Tibial nerve (tissue), 4 donors: ENCODE results near the gene FANCC.

ENCODE experiments used
- EP300 ChIP-seq, 2 donors: sonication (generic); formaldehyde crosslinking; IDR thresholded peaks; one replicate each; pipeline ENCODE4 v1.6.1; 2017; ENCODE audit warnings: antibody characterized with exemption in 2 of 2, mild to moderate bottlenecking in 1 of 2
- TF ChIP-seq, protein P1 (sequence below), 5 experiments: fragments of 200-600 bp in 3 of 5; fragments of 450-650 bp in 2 of 5; sonication (generic) in 3 of 5; IDR thresholded peaks; one replicate each; pipeline ENCODE4 v1.5.1; 2016 to 2019; ENCODE audit warnings: antibody characterized with exemption in 5 of 5, mild to moderate bottlenecking in 3 of 5, moderate library complexity in 2 of 5

DNA sequence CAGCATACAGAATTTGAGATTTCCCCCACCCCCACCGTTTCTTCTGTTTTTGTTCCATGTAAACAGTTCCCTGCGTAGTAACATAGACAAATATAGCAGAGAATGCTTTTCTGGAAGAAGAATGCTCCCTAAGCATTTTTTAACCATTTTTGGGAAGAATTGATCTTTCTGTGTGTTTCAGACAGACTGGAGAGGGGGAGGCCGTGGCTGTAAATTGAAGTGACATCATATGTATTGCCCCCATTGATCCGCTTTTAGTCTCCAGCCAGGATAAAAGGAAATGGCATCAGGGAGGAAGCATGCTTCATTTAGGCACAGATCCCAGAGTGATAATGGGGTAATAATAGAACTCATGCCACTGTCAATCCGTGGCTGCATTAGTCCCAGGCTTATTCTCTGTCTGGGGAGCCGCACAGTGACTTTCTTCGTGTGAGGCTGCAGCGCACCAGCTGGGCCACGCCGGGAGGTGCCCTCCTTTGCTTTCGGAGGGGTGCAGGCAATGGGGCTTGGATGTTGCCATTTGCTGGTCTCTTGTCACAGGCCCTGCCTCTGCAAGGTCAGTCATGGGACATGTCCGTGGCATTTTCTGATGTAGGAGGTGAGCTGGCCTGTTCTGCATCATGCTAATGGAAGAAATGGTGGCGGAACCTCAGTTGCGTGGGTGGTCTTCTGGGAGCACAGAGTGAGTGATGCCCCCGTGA, 261.5 kb downstream of the FANCC start:
- TF ChIP-seq, protein P1, sequence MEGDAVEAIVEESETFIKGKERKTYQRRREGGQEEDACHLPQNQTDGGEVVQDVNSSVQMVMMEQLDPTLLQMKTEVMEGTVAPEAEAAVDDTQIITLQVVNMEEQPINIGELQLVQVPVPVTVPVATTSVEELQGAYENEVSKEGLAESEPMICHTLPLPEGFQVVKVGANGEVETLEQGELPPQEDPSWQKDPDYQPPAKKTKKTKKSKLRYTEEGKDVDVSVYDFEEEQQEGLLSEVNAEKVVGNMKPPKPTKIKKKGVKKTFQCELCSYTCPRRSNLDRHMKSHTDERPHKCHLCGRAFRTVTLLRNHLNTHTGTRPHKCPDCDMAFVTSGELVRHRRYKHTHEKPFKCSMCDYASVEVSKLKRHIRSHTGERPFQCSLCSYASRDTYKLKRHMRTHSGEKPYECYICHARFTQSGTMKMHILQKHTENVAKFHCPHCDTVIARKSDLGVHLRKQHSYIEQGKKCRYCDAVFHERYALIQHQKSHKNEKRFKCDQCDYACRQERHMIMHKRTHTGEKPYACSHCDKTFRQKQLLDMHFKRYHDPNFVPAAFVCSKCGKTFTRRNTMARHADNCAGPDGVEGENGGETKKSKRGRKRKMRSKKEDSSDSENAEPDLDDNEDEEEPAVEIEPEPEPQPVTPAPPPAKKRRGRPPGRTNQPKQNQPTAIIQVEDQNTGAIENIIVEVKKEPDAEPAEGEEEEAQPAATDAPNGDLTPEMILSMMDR (IDR thresholded peaks at IDR 0.05): no peak
- TF ChIP-seq EP300 (IDR thresholded peaks at IDR 0.05): peak; percentile 27 to 59
